Activated CD4-positive, alpha-beta T cell treated with anti-CD3 and anti-CD28 coated beads for 36 hours (primary cell): ENCODE measurements around the gene CNGA4. TPM values are rescaled to one million over a fixed set of nuclear protein-coding genes. Genes with fewer than 3 reads are reported as not detected.

Experiments used
- ATAC-seq: fragments of 200-7000 bp; cut with Tn5 transposase; one replicate; pipeline ENCODE4 v1.10.0; 2021; ENCODE audit warnings: mild to moderate bottlenecking, moderate library complexity
- CTCF ChIA-PET: fragments of 350-600 bp; sonication (Branson Sonifier 250); formaldehyde crosslinking; loops from one replicate; lab custom pipeline; 2021; ENCODE audit warnings: antibody characterized with exemption; lab: Charles Lee
- POLR2A ChIA-PET: fragments of 350-600 bp; sonication (Branson Sonifier 250); formaldehyde crosslinking; loops from one replicate; lab custom pipeline; 2021; ENCODE audit warnings: antibody characterized with exemption, inconsistent platforms; lab: Charles Lee
- DNase-seq: peaks from one replicate; pipeline ENCODE4 v3.0.0-alpha.2; 2020
- H3K27ac Mint-ChIP-seq: one replicate; pipeline ENCODE4 v1.8.0; 2021; ENCODE audit warnings: mixed read lengths
- H3K27me3 Mint-ChIP-seq: one replicate; pipeline ENCODE4 v1.8.0; 2021; ENCODE audit warnings: mixed read lengths
- H3K36me3 Mint-ChIP-seq: one replicate; pipeline ENCODE4 v1.8.0; 2021; ENCODE audit warnings: low read depth, mixed read lengths
- H3K4me1 Mint-ChIP-seq: one replicate; pipeline ENCODE4 v1.8.0; 2021; ENCODE audit warnings: mixed read lengths
- H3K4me3 Mint-ChIP-seq: one replicate; pipeline ENCODE4 v1.8.0; 2021; ENCODE audit warnings: mild to moderate bottlenecking, moderate library complexity, mixed read lengths
- H3K9me3 Mint-ChIP-seq: one replicate; pipeline ENCODE4 v1.8.0; 2021; ENCODE audit warnings: low read depth, mixed read lengths
- intact Hi-C, 2 experiments: fragments of 100-400 bp; cut with DNase I in 1 of 2; cut with micrococcal nuclease in 1 of 2; formaldehyde crosslinking; loops; one replicate each; pipeline versions ENCODE4 v1.14.2 to v1.15.1; 2022 to 2024; cut with DNase I, micrococcal nuclease
- total RNA-seq, 2 experiments: library from RNA; stranded (reverse); gene quantifications; one replicate each; pipeline ENCODE4 v1.2.3, GENCODE V29; 2021

Gene CNGA4
- total RNA-seq, 2 experiments from 2014 or later: 0.21 to 0.25 TPM

- Mint-ChIP-seq H3K36me3 (peaks cover 21% of the 10 kb centered on the region), H3K27me3 (no peaks in the 10 kb centered on the region), H3K4me1 (peaks cover 27% of the 10 kb centered on the region), H3K4me3 (no peak within 1 kb of the TSS), H3K9me3 (no peaks in the 10 kb centered on the region), H3K27ac (no peak within 1 kb of the TSS)
- DNase-seq (no peak), ATAC-seq (no peak)
- ChIA-PET CTCF (interaction anchor here (1.1 kb wide), 1 partner anchor 106 kb away, joined by 3 read pairs; no protein-coding TSS in a partner anchor), POLR2A (no interaction called here)
- intact Hi-C loops: no loop called here
Observed at GRCh38 chr11:6205366-6205765, 33.5 kb upstream of the CNGA4 start, which contains the start of gene C11orf42. Gene C11orf42 (plus strand): TSS chr11:6205557. CDS start chr11:6205616, 59 bp downstream.

- H3K4me3 Mint-ChIP-seq: no peak overlapping the region
- H3K9me3 Mint-ChIP-seq: no peaks in the 10 kb centered on the region
- peaks cover 27% of the 10 kb centered on the region for H3K36me3 Mint-ChIP-seq
- peaks cover 20% of the 10 kb centered on the region for H3K4me1 Mint-ChIP-seq
- no peaks in the 10 kb centered on the region for H3K27me3 Mint-ChIP-seq
- POLR2A ChIA-PET: no interaction called here
- intact Hi-C loops: no loop called here
- ATAC-seq: no peak
- no peak for DNase-seq
- CTCF ChIA-PET: no interaction called here
- H3K27ac Mint-ChIP-seq: no peak overlapping the region
Observed at GRCh38 chr11:6206456-6207180, 32.3 kb upstream of the CNGA4 start.

- ChIA-PET CTCF (no interaction called here), POLR2A (no interaction called here)
- H3K9me3 Mint-ChIP-seq: no peaks in the 10 kb centered on the region
- DNase-seq (no peak), ATAC-seq (no peak)
- intact Hi-C loops: no loop called here
- H3K27me3 Mint-ChIP-seq: no peaks in the 10 kb centered on the region
- H3K4me3 Mint-ChIP-seq: no peak overlapping the region
- H3K4me1 Mint-ChIP-seq: no peaks in the 10 kb centered on the region
- no peak overlapping the region for H3K27ac Mint-ChIP-seq
- peaks cover 27% of the 10 kb centered on the region for H3K36me3 Mint-ChIP-seq
Observed at GRCh38 chr11:6209801-6210200, 29.1 kb upstream of the CNGA4 start.

GRCh38 chr11:6210274-6210955, 28.5 kb upstream of the CNGA4 start:
- intact Hi-C loops: no loop called here
- CTCF ChIA-PET: no interaction called here
- H3K4me1 Mint-ChIP-seq: no peaks in the 10 kb centered on the region
- H3K9me3 Mint-ChIP-seq: no peaks in the 10 kb centered on the region
- POLR2A ChIA-PET: no interaction called here
- no peak overlapping the region for H3K27ac Mint-ChIP-seq
- no peak for DNase-seq
- H3K36me3 Mint-ChIP-seq: peaks cover 27% of the 10 kb centered on the region
- no peak overlapping the region for H3K4me3 Mint-ChIP-seq
- no peak for ATAC-seq
- no peaks in the 10 kb centered on the region for H3K27me3 Mint-ChIP-seq

GRCh38 chr11:6214530-6214929, 24.4 kb upstream of the CNGA4 start:
- no peak for DNase-seq
- peaks cover 2% of the 10 kb centered on the region for H3K4me1 Mint-ChIP-seq
- H3K36me3 Mint-ChIP-seq: peaks cover 28% of the 10 kb centered on the region
- ChIA-PET CTCF (interaction anchor here (1.1 kb wide), 1 partner anchor 10 kb away, joined by 4 read pairs; no protein-coding TSS in a partner anchor), POLR2A (no interaction called here)
- no peak for ATAC-seq
- H3K27ac Mint-ChIP-seq: no peak overlapping the region
- H3K4me3 Mint-ChIP-seq: no peak overlapping the region
- no peaks in the 10 kb centered on the region for H3K9me3 Mint-ChIP-seq
- intact Hi-C loops: no loop called here
- no peaks in the 10 kb centered on the region for H3K27me3 Mint-ChIP-seq

- DNase-seq (no peak), ATAC-seq (no peak)
- intact Hi-C loops: no loop called here
- Mint-ChIP-seq H3K4me1 (peaks cover 12% of the 10 kb centered on the region), H3K9me3 (no peaks in the 10 kb centered on the region), H3K4me3 (no peak overlapping the region), H3K27me3 (no peaks in the 10 kb centered on the region), H3K36me3 (peaks cover 23% of the 10 kb centered on the region), H3K27ac (no peak overlapping the region)
- POLR2A ChIA-PET: interaction anchor here (0.6 kb wide), 1 partner anchor 77 kb away, joined by 3 read pairs; no protein-coding TSS in a partner anchor
- CTCF ChIA-PET: interaction anchor here (1.5 to 1.8 kb wide), 2 partner anchors 18 to 227 kb away, joined by 4 read pairs; partner anchors contain the start of gene FHIP1B
Observed at GRCh38 chr11:6216501-6216900, 22.4 kb upstream of the CNGA4 start.

GRCh38 chr11:6217722-6218121, 21.2 kb upstream of the CNGA4 start:
- no peak overlapping the region for H3K27ac Mint-ChIP-seq
- intact Hi-C loops: no loop called here
- H3K36me3 Mint-ChIP-seq: peaks cover 31% of the 10 kb centered on the region
- ATAC-seq: no peak
- DNase-seq: no peak
- no peaks in the 10 kb centered on the region for H3K27me3 Mint-ChIP-seq
- peaks cover 12% of the 10 kb centered on the region for H3K4me1 Mint-ChIP-seq
- ChIA-PET POLR2A (no interaction called here), CTCF (interaction anchor here (1.5 kb wide), 1 partner anchor 17 kb away, joined by 4 read pairs; the partner anchor contains the start of gene FHIP1B)
- no peak overlapping the region for H3K4me3 Mint-ChIP-seq
- no peaks in the 10 kb centered on the region for H3K9me3 Mint-ChIP-seq

GRCh38 chr11:6219359-6219758, 19.5 kb upstream of the CNGA4 start:
- POLR2A ChIA-PET: no interaction called here
- H3K4me1 Mint-ChIP-seq: peaks cover 12% of the 10 kb centered on the region
- intact Hi-C loops: no loop called here
- H3K36me3 Mint-ChIP-seq: peaks cover 37% of the 10 kb centered on the region
- no peaks in the 10 kb centered on the region for H3K9me3 Mint-ChIP-seq
- no peak for ATAC-seq
- H3K27me3 Mint-ChIP-seq: no peaks in the 10 kb centered on the region
- no peak overlapping the region for H3K4me3 Mint-ChIP-seq
- H3K27ac Mint-ChIP-seq: no peak overlapping the region
- no peak for DNase-seq
- CTCF ChIA-PET: interaction anchor here (0.7 to 1.2 kb wide), 2 partner anchors 77 to 144 kb away, joined by 3 read pairs; no protein-coding TSS in a partner anchor

GRCh38 chr11:6223854-6224253, 15.0 kb upstream of the CNGA4 start:
- Mint-ChIP-seq H3K36me3 (peaks cover 29% of the 10 kb centered on the region), H3K4me1 (peaks cover 22% of the 10 kb centered on the region), H3K27me3 (no peaks in the 10 kb centered on the region), H3K4me3 (no peak overlapping the region), H3K9me3 (no peaks in the 10 kb centered on the region), H3K27ac (no peak overlapping the region)
- CTCF ChIA-PET: interaction anchor here (1.0 to 1.8 kb wide), 2 partner anchors 139 to 302 kb away, joined by 3 to 7 read pairs; no protein-coding TSS in a partner anchor
- intact Hi-C loops: no loop called here
- ATAC-seq (no peak), DNase-seq (no peak)
- POLR2A ChIA-PET: no interaction called here

- intact Hi-C loops: no loop called here
- peaks cover 27% of the 10 kb centered on the region for H3K36me3 Mint-ChIP-seq
- H3K4me3 Mint-ChIP-seq: no peak overlapping the region
- ChIA-PET POLR2A (interaction anchor here (0.5 kb wide), 1 partner anchor 8 kb away, joined by 3 read pairs; no protein-coding TSS in a partner anchor), CTCF (interaction anchor here (1.0 to 1.8 kb wide), 3 partner anchors 9 to 302 kb away, joined by 3 to 7 read pairs (median 4); no protein-coding TSS in a partner anchor)
- H3K27me3 Mint-ChIP-seq: no peaks in the 10 kb centered on the region
- H3K27ac Mint-ChIP-seq: no peak overlapping the region
- H3K9me3 Mint-ChIP-seq: no peaks in the 10 kb centered on the region
- ATAC-seq (no peak), DNase-seq (no peak)
- peaks cover 26% of the 10 kb centered on the region for H3K4me1 Mint-ChIP-seq
Observed at GRCh38 chr11:6224421-6224820, 14.5 kb upstream of the CNGA4 start.

GRCh38 chr11:6225024-6225423, 13.9 kb upstream of the CNGA4 start:
- Mint-ChIP-seq H3K27me3 (no peaks in the 10 kb centered on the region), H3K4me1 (peaks cover 28% of the 10 kb centered on the region), H3K4me3 (no peak overlapping the region), H3K27ac (no peak overlapping the region), H3K36me3 (peaks cover 25% of the 10 kb centered on the region), H3K9me3 (no peaks in the 10 kb centered on the region)
- ChIA-PET CTCF (interaction anchor here (1.0 to 1.1 kb wide), 2 partner anchors 10 to 301 kb away, joined by 3 to 4 read pairs; no protein-coding TSS in a partner anchor), POLR2A (interaction anchor here (0.5 kb wide), 1 partner anchor 7 kb away, joined by 3 read pairs; no protein-coding TSS in a partner anchor)
- no peak for ATAC-seq
- no peak for DNase-seq
- intact Hi-C loops: no loop called here
